Globus pallidus (tissue), 1 donor: ENCODE data around the gene OR4D1.

Experiments
- DNase-seq: peaks from one replicate; pipeline ENCODE4 v3.0.0-alpha.2; 2015; ENCODE audit warnings: low spot score

Gene OR4D1

DNA sequence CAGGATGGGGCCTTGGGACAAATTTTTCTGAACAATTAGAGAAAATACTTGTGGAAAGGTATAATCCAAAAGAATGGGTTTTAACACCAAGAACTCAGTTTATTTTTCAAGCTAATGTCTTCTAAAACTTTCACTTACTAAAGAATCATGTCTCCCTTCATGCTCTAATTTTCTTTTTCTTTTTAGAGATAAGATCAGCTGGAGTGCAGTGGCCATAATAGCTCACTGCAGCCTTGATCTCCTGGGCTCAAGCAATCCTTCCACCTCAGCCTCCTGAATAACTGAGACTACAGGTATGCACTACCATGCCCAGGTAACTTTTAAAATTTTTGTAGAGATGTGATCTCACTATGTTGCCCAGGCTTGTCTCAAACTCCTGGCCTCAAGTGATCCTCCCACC, 5.5 kb downstream of the OR4D1 start:
- no peak for DNase-seq

- no peak for DNase-seq
Observed at GRCh38 chr17:58156839-58157803, 8.9 kb downstream of the OR4D1 start.

- no peak for DNase-seq
Observed at GRCh38 chr17:58158181-58158580, 10.0 kb downstream of the OR4D1 start.

GRCh38 chr17:58161566-58161965, 13.4 kb downstream of the OR4D1 start:
- DNase-seq, result no peak

GRCh38 chr17:58165981-58166380, 17.8 kb downstream of the OR4D1 start:
- no peak for DNase-seq

- no peak for DNase-seq
Observed at GRCh38 chr17:58166682-58167081, 18.5 kb downstream of the OR4D1 start, which contains the start of gene OR4D2. TSS of gene OR4D2 (plus strand) at chr17:58166982. CDS start at chr17:58169656, 2,674 bp downstream.

- no peak for DNase-seq
Observed at GRCh38 chr17:58170622-58171021, 22.4 kb downstream of the OR4D1 start.

GRCh38 chr17:58172369-58173071, 24.3 kb downstream of the OR4D1 start:
- no peak for DNase-seq

DNA sequence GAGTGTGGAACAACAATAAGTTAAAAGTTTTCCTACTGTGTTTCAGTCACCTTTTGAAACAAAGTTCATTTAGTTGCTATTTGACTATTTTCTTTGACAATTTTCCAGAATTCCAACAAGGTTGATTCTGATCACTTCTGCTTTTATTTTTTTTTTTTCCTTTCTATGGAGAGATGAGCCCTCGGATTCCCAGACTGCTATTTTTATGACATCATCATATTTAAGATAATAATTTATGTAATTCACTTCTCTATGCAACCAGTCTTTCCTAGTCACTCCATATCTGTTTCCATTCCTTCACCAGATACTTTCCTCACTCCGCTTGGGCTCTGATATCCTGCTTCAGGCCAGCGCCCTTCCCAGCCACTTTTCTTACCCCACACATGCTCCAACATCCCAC, 26.7 kb downstream of the OR4D1 start:
- no peak for DNase-seq

- no peak for DNase-seq
Observed at GRCh38 chr17:58176200-58176599, 28.0 kb downstream of the OR4D1 start.

DNA sequence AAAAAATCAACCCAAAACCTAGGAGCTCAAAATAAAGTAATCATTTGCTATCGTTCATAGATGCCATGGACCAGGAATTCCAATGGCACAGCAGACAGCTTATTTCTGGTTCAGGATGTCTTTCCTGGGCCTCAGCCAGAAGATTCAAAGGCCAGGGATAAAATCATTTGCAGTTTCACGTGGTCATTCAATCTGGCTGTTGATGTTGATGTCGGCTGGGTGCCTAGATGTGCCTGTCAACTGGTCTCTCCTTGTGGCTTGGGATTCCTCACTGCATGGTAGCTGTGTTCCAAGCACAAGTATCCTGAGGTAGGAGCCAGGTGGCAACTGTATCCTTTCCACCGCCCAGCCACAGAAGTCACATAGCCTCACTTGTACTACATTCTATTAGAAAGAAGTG, 33.6 kb downstream of the OR4D1 start:
- no peak for DNase-seq

GRCh38 chr17:58183514-58183913, 35.3 kb downstream of the OR4D1 start:
- DNase-seq, result no peak

DNA sequence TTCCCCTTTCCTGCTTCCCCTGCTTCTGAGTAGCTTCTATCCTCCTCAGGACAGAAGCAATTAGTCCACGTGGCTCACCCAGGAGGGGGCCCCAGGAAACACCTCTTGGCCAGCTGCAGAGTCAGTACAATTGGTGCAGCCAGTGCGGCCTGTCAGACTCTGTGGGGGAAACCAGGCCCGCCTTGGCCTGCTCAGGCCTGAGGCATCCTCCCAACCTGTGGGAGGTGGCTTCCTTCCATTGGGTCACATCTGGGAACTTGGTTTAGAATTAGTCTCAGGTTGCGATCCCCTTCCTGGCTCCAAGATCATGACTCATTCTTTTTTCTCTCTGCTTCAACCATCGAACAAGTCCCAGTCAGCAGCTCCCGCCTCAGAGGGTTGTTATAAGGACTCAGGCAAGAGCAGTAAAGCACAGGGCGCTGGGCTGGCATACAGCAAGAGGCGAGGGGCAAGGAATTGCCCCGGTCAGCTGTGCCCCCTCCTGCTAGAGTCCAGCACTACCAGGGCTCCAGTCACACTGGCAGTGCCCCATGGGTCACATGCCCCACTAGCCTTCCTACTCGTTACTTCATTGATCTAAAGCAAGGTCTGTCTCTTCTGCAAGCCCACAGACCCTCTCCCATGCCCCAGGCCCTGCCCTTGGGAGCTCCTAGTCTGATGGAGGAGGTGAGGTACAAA, 36.3 kb downstream of the OR4D1 start:
- DNase-seq, result no peak

DNA sequence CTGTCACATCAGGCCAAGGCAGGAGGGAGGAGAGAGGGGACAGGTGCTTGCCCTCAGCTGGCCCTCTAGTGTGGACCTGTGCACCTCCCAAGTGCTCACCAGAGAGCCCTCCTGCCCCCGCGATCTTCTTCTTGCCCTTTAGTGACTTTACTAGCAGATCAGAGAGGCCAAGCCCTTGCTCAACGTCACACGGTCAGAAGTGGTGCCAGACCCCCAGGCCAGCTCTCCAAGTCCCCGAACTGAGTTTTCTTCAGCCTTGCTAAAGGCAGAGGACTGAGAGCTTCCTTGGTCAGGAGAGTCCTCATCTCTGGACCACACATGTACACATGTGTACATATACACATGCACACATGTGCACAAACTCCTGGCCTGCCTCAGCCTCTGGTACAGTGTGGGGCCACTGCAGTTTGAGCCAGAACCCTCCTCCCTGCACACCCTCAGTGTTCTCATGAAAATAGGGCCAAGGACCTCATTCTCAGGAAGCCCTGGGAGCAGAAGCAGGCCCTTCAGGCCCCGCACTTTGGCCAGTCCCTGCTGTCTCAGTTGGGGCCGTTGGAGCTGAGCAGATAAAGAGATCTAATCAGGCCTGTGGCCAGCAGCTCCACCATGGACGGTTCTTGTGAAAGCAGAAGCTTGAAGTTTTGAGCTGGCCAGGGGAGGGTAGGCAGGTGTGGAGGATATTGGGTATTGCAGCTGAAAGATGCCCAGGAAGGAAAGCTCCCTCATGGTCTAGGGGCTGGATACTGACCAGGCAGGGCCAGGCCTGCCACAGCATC, 37.0 kb downstream of the OR4D1 start:
- DNase-seq, result no peak

DNA sequence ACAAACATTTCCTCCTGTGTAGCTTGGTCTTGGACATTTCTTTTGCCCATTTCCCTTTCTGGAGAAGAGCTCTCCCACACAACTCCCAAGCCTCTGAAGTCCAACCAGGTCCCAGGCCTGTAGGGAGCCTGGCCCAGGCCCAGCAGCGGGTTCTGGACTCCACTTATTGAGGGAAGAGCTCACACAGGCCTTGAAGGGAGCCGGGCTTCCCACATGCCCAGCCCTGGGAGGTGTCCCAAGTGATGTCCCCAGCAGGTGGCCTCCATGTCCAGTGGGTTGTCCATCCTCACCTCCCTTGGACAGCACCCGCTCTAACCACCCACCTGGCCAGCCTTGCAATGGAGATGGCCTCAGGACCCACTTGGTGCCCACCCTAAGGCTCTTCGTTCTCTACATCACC, 38.4 kb downstream of the OR4D1 start:
- DNase-seq, result no peak

GRCh38 chr17:58187063-58187462, 38.9 kb downstream of the OR4D1 start:
- DNase-seq, result no peak

GRCh38 chr17:58187675-58188074, 39.5 kb downstream of the OR4D1 start:
- no peak for DNase-seq

- DNase-seq, result no peak
Observed at GRCh38 chr17:58189436-58190146, 41.4 kb downstream of the OR4D1 start.

- DNase-seq, result no peak
Observed at GRCh38 chr17:58191241-58191896, 43.2 kb downstream of the OR4D1 start.

- DNase-seq, result no peak
Observed at GRCh38 chr17:58192612-58193011, 44.4 kb downstream of the OR4D1 start, which contains the start of gene EPX. TSS of gene EPX (plus strand) at chr17:58192726. CDS start at chr17:58192847, 121 bp downstream.
